ENCODE measurements around the gene LTO1. TPM values are rescaled to one million over a fixed set of nuclear protein-coding genes. Genes with fewer than 3 reads are reported as not detected.

The LTO1 gene
- total and polyA plus RNA-seq, 2 of the 13 experiments (the other 11 are each of a cell fraction or from before 2014, with no cell fraction given): 11.8 to 15.0 TPM

- TF ChIP-seq ZSCAN31 (CRISPR knock-in tag; IDR thresholded peaks at IDR 0.05; ENCODE audit: low read depth): peak; percentile 94
- peak; percentile 56; the same call in 1 of the 2 replicates for TF ChIP-seq PRMT3 (CRISPR knock-in tag; IDR thresholded peaks at IDR 0.05; ENCODE audit: borderline replicate concordance, low read depth)
- peak; percentile 75 for TF ChIP-seq ZMYM4 (CRISPR knock-in tag; IDR thresholded peaks at IDR 0.05)
- peak; percentile 93; the same call in 1 of the 2 replicates for TF ChIP-seq NFKB2 (CRISPR knock-in tag; IDR thresholded peaks at IDR 0.05; ENCODE audit: borderline replicate concordance)
- TF ChIP-seq, protein P1, sequence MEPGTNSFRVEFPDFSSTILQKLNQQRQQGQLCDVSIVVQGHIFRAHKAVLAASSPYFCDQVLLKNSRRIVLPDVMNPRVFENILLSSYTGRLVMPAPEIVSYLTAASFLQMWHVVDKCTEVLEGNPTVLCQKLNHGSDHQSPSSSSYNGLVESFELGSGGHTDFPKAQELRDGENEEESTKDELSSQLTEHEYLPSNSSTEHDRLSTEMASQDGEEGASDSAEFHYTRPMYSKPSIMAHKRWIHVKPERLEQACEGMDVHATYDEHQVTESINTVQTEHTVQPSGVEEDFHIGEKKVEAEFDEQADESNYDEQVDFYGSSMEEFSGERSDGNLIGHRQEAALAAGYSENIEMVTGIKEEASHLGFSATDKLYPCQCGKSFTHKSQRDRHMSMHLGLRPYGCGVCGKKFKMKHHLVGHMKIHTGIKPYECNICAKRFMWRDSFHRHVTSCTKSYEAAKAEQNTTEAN (CRISPR knock-in tag; conservative IDR thresholded peaks at IDR 0.05): peak; percentile 87; the same call in 1 of the 2 replicates
- 0 out of 2 replicates have a peak, but pooled peaks have one; percentile 62 for TF ChIP-seq ZSCAN29 (CRISPR knock-in tag; conservative IDR thresholded peaks at IDR 0.05)
- TF ChIP-seq SALL1 (CRISPR knock-in tag; IDR thresholded peaks at IDR 0.05): peak; percentile 97
- peak; percentile 83 for TF ChIP-seq IRF9 (CRISPR knock-in tag; IDR thresholded peaks at IDR 0.05; ENCODE audit: borderline replicate concordance)
- TF ChIP-seq, protein P2, sequence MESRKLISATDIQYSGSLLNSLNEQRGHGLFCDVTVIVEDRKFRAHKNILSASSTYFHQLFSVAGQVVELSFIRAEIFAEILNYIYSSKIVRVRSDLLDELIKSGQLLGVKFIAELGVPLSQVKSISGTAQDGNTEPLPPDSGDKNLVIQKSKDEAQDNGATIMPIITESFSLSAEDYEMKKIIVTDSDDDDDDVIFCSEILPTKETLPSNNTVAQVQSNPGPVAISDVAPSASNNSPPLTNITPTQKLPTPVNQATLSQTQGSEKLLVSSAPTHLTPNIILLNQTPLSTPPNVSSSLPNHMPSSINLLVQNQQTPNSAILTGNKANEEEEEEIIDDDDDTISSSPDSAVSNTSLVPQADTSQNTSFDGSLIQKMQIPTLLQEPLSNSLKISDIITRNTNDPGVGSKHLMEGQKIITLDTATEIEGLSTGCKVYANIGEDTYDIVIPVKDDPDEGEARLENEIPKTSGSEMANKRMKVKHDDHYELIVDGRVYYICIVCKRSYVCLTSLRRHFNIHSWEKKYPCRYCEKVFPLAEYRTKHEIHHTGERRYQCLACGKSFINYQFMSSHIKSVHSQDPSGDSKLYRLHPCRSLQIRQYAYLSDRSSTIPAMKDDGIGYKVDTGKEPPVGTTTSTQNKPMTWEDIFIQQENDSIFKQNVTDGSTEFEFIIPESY (CRISPR knock-in tag; IDR thresholded peaks at IDR 0.05): peak; percentile 61; the same call in 1 of the 2 replicates
- 0 out of 2 replicates have a peak, but pooled peaks have one; percentile 48 for TF ChIP-seq ZNF674 (CRISPR knock-in tag; IDR thresholded peaks at IDR 0.05; ENCODE audit: low read depth)
- TF ChIP-seq MEIS1 (CRISPR knock-in tag; IDR thresholded peaks at IDR 0.05; ENCODE audit: borderline replicate concordance): peak; percentile 62; the same call in 1 of the 2 replicates
- TF ChIP-seq TFDP2 (CRISPR knock-in tag; IDR thresholded peaks at IDR 0.05): peak; percentile 79; the same call in 1 of the 2 replicates
- no peak for TF ChIP-seq LCORL (IDR thresholded peaks at IDR 0.05)
- peak; percentile 86 for TF ChIP-seq LCORL (CRISPR knock-in tag; IDR thresholded peaks at IDR 0.05)
- TF ChIP-seq ZNF761 (CRISPR knock-in tag; conservative IDR thresholded peaks at IDR 0.05): 0 out of 2 replicates have a peak, but pooled peaks have one; percentile 79
- TF ChIP-seq CREB1 (IDR thresholded peaks at IDR 0.05): no peak
- TF ChIP-seq CREB1 (CRISPR knock-in tag; IDR thresholded peaks at IDR 0.05): peak; percentile 67
- TF ChIP-seq MAFF (IDR thresholded peaks at IDR 0.05; ENCODE audit: low read depth, low read length): no peak
- TF ChIP-seq FOXK2 (IDR thresholded peaks at IDR 0.05): no peak
Measured at GRCh38 chr11:69667619-69668604, 7.2 kb downstream of the LTO1 start (continued).

Measured in HepG2 (cell line).